Testis (tissue), 2 donors: ENCODE measurements around the gene HAPLN3.

ENCODE experiments used
- CTCF ChIP-seq, 3 experiments: fragments of 450-650 bp in 2 of 3; fragments of 200-600 bp in 1 of 3; sonication (generic) in 1 of 3; IDR thresholded peaks; one replicate each; pipeline ENCODE4 v1.5.1; 2016 to 2019; ENCODE audit warnings: antibody characterized with exemption in 3 of 3, mild to moderate bottlenecking in 2 of 3, moderate library complexity in 1 of 3
- POLR2A ChIP-seq: fragments of 450-650 bp; IDR thresholded peaks from one replicate; pipeline ENCODE4 v1.6.1; 2017; ENCODE audit warnings: antibody characterized with exemption, mild to moderate bottlenecking, moderate library complexity

GRCh38 chr15:88842156-88842555 is 53.2 kb downstream of the HAPLN3 start:
- TF ChIP-seq POLR2A, result no peak
- TF ChIP-seq CTCF (IDR thresholded peaks at IDR 0.05), result no peak
